OCI-LY1 (cell line): ENCODE measurements around the gene SPRED3.

Experiments
- H2AFZ ChIP-seq: fragments of 200-600 bp; sonication (generic), shearing (Covaris generic); 2 replicates; pipeline ENCODE4 v1.6.0; 2014; ENCODE audit warnings: antibody characterized with exemption, mild to moderate bottlenecking, low read length
- H3F3A ChIP-seq: fragments of 200-600 bp; sonication (generic), shearing (Covaris generic); 2 replicates; pipeline ENCODE4 v1.6.0; 2014; ENCODE audit warnings: mild to moderate bottlenecking, antibody characterized with exemption, low read length, moderate library complexity; ENCODE audit not compliant: insufficient read depth
- H3K27ac ChIP-seq: fragments of 200-600 bp; sonication (generic); 2 replicates; pipeline ENCODE4 v1.5.1; 2014; ENCODE audit warnings: low read length, mixed run types, mild to moderate bottlenecking, low read depth; ENCODE audit not compliant: poor library complexity, severe bottlenecking
- H3K27me3 ChIP-seq: fragments of 200-600 bp; sonication (generic); 2 replicates; pipeline ENCODE4 v1.6.0; 2014; ENCODE audit warnings: antibody characterized with exemption, mild to moderate bottlenecking, low read length, moderate library complexity; ENCODE audit not compliant: insufficient read depth
- H3K36me3 ChIP-seq: fragments of 200-600 bp; sonication (generic); 2 replicates; pipeline ENCODE4 v1.6.1; 2014; ENCODE audit warnings: mild to moderate bottlenecking, antibody characterized with exemption, low read length, moderate library complexity, mixed read lengths; ENCODE audit not compliant: insufficient read depth
- H3K4me1 ChIP-seq: fragments of 200-600 bp; sonication (generic); 2 replicates; pipeline ENCODE4 v1.5.1; 2014; ENCODE audit warnings: mild to moderate bottlenecking, low read length, moderate library complexity; ENCODE audit not compliant: insufficient read depth, severe bottlenecking
- H3K4me2 ChIP-seq: fragments of 200-600 bp; sonication (generic), shearing (Covaris generic); 2 replicates; pipeline ENCODE4 v1.6.1; 2014; ENCODE audit warnings: low read length
- H3K4me3 ChIP-seq: fragments of 200-600 bp; sonication (generic); 2 replicates; pipeline ENCODE4 v1.5.1; 2014; ENCODE audit warnings: low read length, low read depth, mild to moderate bottlenecking, mixed read lengths; ENCODE audit not compliant: poor library complexity, severe bottlenecking
- H3K79me2 ChIP-seq: fragments of 200-600 bp; shearing (Covaris generic); 2 replicates; pipeline ENCODE4 v1.6.1; 2016; ENCODE audit warnings: mixed run types, low read length, mixed read lengths; ENCODE audit not compliant: insufficient read depth
- H3K9ac ChIP-seq: fragments of 200-600 bp; sonication (generic), shearing (Covaris generic); 2 replicates; pipeline ENCODE4 v1.6.1; 2014; ENCODE audit warnings: mild to moderate bottlenecking, low read length, mixed read lengths
- H3K9me2 ChIP-seq: fragments of 200-600 bp; sonication (generic), shearing (Covaris generic); 2 replicates; pipeline ENCODE4 v1.6.1; 2014; ENCODE audit warnings: low read depth, mild to moderate bottlenecking, low read length, mixed read lengths
- H3K9me3 ChIP-seq: fragments of 200-600 bp; shearing (Covaris generic); 2 replicates; pipeline ENCODE4 v1.6.1; 2014; ENCODE audit warnings: low read length, mixed read lengths
- H4K20me1 ChIP-seq: fragments of 200-600 bp; sonication (generic), shearing (Covaris generic); 2 replicates; pipeline ENCODE4 v1.6.0; 2016; ENCODE audit warnings: mild to moderate bottlenecking, low read length; ENCODE audit not compliant: insufficient read depth
- EZH2 ChIP-seq: fragments of 200-600 bp; sonication (generic), shearing (Covaris generic); IDR thresholded peaks from 2 replicates; pipeline ENCODE4 v1.8.0; 2017; ENCODE audit warnings: borderline replicate concordance, mixed run types, mild to moderate bottlenecking, antibody characterized with exemption, low read length, moderate library complexity, mixed read lengths
- TF ChIP-seq, protein P1 (sequence below): fragments of 200-600 bp; sonication (generic), shearing (Covaris generic); IDR thresholded peaks from 2 replicates; pipeline ENCODE4 v1.5.1; 2017; ENCODE audit warnings: mild to moderate bottlenecking, antibody characterized with exemption, low read length, moderate library complexity, mixed read lengths

SPRED3 gene

DNA sequence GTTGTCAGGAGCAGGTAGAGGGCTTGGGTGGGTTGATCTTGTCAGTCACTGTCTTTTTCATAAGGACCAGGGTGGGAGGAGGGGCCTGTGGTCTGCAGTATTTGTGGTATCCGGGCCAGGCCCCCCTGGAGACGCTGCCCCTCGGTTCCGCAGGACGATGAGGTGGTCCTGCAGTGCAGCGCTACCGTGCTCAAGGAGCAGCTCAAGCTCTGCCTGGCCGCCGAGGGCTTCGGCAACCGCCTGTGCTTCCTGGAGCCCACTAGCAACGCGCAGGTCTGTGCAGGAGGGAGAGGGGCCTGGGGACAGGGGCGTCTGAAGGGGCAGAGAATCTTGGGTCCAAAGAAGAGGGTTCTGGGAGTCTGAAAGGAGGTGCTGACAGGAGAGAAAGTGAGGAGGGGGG is 52.1 kb downstream of the SPRED3 start:
- Histone ChIP-seq H3K9ac (no peak overlapping the region), H3K27me3 (no peaks in the 10 kb centered on the region; the same call in 1 of the 2 replicates), H3K4me3 (no peak overlapping the region), H3K9me2 (no peaks in the 10 kb centered on the region), H3K79me2 (no peaks in the 10 kb centered on the region), H3F3A (no peaks in the 10 kb centered on the region), H4K20me1 (no peaks in the 10 kb centered on the region), H3K27ac (no peak overlapping the region), H3K4me1 (no peaks in the 10 kb centered on the region), H3K36me3 (no peaks in the 10 kb centered on the region), H2AFZ (no peak overlapping the region), H3K4me2 (no peak overlapping the region), H3K9me3 (no peaks in the 10 kb centered on the region)
- TF ChIP-seq EZH2, result no peak
- TF ChIP-seq, protein P1, sequence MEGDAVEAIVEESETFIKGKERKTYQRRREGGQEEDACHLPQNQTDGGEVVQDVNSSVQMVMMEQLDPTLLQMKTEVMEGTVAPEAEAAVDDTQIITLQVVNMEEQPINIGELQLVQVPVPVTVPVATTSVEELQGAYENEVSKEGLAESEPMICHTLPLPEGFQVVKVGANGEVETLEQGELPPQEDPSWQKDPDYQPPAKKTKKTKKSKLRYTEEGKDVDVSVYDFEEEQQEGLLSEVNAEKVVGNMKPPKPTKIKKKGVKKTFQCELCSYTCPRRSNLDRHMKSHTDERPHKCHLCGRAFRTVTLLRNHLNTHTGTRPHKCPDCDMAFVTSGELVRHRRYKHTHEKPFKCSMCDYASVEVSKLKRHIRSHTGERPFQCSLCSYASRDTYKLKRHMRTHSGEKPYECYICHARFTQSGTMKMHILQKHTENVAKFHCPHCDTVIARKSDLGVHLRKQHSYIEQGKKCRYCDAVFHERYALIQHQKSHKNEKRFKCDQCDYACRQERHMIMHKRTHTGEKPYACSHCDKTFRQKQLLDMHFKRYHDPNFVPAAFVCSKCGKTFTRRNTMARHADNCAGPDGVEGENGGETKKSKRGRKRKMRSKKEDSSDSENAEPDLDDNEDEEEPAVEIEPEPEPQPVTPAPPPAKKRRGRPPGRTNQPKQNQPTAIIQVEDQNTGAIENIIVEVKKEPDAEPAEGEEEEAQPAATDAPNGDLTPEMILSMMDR, result no peak

DNA sequence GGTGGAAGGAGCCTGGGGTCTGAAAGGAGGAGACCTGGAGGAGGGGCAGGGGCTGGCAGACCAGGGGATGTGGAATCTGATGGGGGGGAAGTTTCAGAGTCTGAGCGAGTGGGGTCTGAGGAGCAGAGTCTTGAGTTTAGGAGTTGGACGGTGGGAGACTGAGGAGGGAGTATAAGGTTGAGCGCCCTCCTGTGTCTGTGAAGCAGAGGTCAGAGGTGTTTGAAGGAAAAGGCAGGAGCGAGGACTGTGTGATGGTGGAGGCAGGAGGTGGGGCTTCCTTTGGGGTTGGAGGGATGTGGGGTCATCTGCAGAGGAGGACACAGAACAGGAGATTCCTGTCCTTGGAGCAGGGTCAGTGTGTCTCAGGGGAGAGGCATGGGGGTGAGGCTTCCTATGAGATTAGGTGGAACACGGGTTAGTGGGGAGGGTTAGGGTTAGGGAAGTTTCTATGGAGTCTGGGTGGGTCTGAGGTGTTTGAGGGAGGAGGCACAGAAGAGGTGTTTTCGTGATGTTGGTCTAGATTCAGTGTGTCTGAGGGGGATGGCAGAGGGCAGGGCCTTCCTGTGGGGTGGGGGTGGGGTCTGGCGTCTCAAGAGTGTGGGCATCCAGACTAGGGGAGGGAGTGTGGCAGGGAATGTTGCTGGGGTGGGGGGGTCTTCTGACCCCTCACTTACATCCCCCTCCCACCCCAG is 53.3 kb downstream of the SPRED3 start:
- Histone ChIP-seq H3K36me3 (no peaks in the 10 kb centered on the region), H3K9me2 (no peaks in the 10 kb centered on the region), H3K4me2 (no peak overlapping the region), H3K27me3 (no peaks in the 10 kb centered on the region; the same call in 1 of the 2 replicates), H3K79me2 (no peaks in the 10 kb centered on the region), H3K9ac (no peak overlapping the region), H3F3A (no peaks in the 10 kb centered on the region), H4K20me1 (no peaks in the 10 kb centered on the region), H2AFZ (no peak overlapping the region), H3K4me3 (no peak overlapping the region), H3K4me1 (no peaks in the 10 kb centered on the region), H3K27ac (no peak overlapping the region), H3K9me3 (no peaks in the 10 kb centered on the region)
- no peak for TF ChIP-seq EZH2
- TF ChIP-seq, protein P1, result peak; percentile 50; the same call in 1 of the 2 replicates

DNA sequence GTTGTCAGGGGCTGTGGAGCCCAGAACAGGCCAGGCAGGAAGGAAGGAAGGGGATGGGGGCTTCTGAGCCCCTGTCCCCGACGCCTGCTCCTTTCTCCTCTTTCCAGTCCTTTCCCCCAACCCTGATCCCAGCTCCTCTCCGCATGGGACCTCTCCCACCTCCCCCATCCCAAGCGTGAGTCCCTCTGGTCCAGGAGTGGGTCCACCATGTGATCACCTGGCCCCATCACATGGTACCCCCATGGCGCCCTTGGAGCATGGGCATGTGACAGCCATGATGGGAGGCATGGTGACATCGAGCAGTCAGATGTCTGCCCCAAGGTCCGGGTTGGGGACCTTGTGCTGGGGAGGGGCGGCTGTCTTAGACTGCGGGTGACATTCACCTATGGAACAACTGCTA is 54.2 kb downstream of the SPRED3 start:
- Histone ChIP-seq H3K4me1 (no peaks in the 10 kb centered on the region), H3K27ac (no peak overlapping the region), H3K79me2 (no peaks in the 10 kb centered on the region), H3K9ac (no peak overlapping the region), H3K9me2 (no peaks in the 10 kb centered on the region), H3K9me3 (no peaks in the 10 kb centered on the region), H3F3A (no peaks in the 10 kb centered on the region), H2AFZ (no peak overlapping the region), H4K20me1 (no peaks in the 10 kb centered on the region), H3K4me3 (no peak overlapping the region), H3K27me3 (no peaks in the 10 kb centered on the region), H3K36me3 (no peaks in the 10 kb centered on the region), H3K4me2 (no peak overlapping the region)
- TF ChIP-seq EZH2, result no peak
- TF ChIP-seq, protein P1, result no peak
